Natural killer cell treated with Interleukin-12 subunit alpha and Interleukin-12 subunit beta and Interleukin-15 and Interleukin-18, amount 100 ng/mL, for 72 hours (primary cell): ENCODE data around the gene IQCM. TPM values are rescaled to one million over a fixed set of nuclear protein-coding genes. Genes with fewer than 3 reads are reported as not detected.

Source experiments
- ATAC-seq, 2 donors: fragments of 150-1000 bp; cut with Tn5 transposase in 1 of 2; sonication (Bioruptor Pico), chemical (Tn5 transposase) in 1 of 2; 2 replicates each; pipeline ENCODE4 v1.10.0; 2021
- DNase-seq: peaks from one replicate; pipeline ENCODE4 v3.0.0; 2022; ENCODE audit warnings: low spot score
- H3K27ac Mint-ChIP-seq, 2 donors: 1 replicate in 1 of 2; 2 replicates in 1 of 2; pipeline ENCODE4 v1.8.0; 2022; ENCODE audit warnings: mixed read lengths in 2 of 2, mild to moderate bottlenecking in 1 of 2, moderate library complexity in 1 of 2
- H3K27me3 Mint-ChIP-seq, 2 donors: 1 replicate in 1 of 2; 2 replicates in 1 of 2; pipeline ENCODE4 v1.8.0; 2022; ENCODE audit warnings: mixed read lengths in 2 of 2
- H3K36me3 Mint-ChIP-seq: one replicate; pipeline ENCODE4 v1.8.0; 2022; ENCODE audit warnings: mixed read lengths
- H3K4me1 Mint-ChIP-seq, 2 donors: 1 replicate in 1 of 2; 2 replicates in 1 of 2; pipeline ENCODE4 v1.8.0; 2022; ENCODE audit warnings: low read depth in 2 of 2, mixed read lengths in 2 of 2, mild to moderate bottlenecking in 1 of 2
- H3K4me3 Mint-ChIP-seq: one replicate; pipeline ENCODE4 v1.8.0; 2022; ENCODE audit warnings: mixed read lengths
- H3K9me3 Mint-ChIP-seq: 2 replicates; pipeline ENCODE4 v1.8.0; 2022; ENCODE audit warnings: mixed read lengths
- total RNA-seq, 2 donors: library from RNA; stranded (reverse); gene quantifications; one replicate each; pipeline ENCODE4 v1.2.3, GENCODE V29; 2022

The IQCM gene
- total RNA-seq, 2 donors from 2014 or later = not detected

- H3K4me3 Mint-ChIP-seq = no peak overlapping the region
- no peak for DNase-seq
- H3K27ac Mint-ChIP-seq = no peak overlapping the region
- H3K36me3 Mint-ChIP-seq = no peaks in the 10 kb centered on the region
- no peaks in the 10 kb centered on the region for H3K27me3 Mint-ChIP-seq
- ATAC-seq = no peak
- no peaks in the 10 kb centered on the region for H3K4me1 Mint-ChIP-seq
- H3K9me3 Mint-ChIP-seq = peaks cover 11% of the 10 kb centered on the region
Measured at GRCh38 chr4:149752729-149753128, 62.9 kb downstream of the IQCM start.

- no peaks in the 10 kb centered on the region for H3K4me1 Mint-ChIP-seq
- DNase-seq (no peak), ATAC-seq (no peak)
- H3K9me3 Mint-ChIP-seq = peaks cover 17% of the 10 kb centered on the region
- H3K27me3 Mint-ChIP-seq = no peaks in the 10 kb centered on the region
- H3K4me3 Mint-ChIP-seq = no peak overlapping the region
- peaks cover 4% of the 10 kb centered on the region for H3K36me3 Mint-ChIP-seq
- H3K27ac Mint-ChIP-seq = no peak overlapping the region
Measured at GRCh38 chr4:149751174-149751573, 64.5 kb downstream of the IQCM start.

GRCh38 chr4:149749784-149750183, 65.9 kb downstream of the IQCM start:
- Mint-ChIP-seq H3K4me1 (no peaks in the 10 kb centered on the region), H3K27ac (no peak overlapping the region), H3K36me3 (peaks cover 5% of the 10 kb centered on the region), H3K27me3 (no peaks in the 10 kb centered on the region), H3K9me3 (peaks cover 16% of the 10 kb centered on the region), H3K4me3 (no peak overlapping the region)
- ATAC-seq = no peak
- DNase-seq = no peak

- Mint-ChIP-seq H3K4me3 (no peak overlapping the region), H3K27ac (no peak overlapping the region), H3K27me3 (no peaks in the 10 kb centered on the region), H3K4me1 (no peaks in the 10 kb centered on the region), H3K9me3 (peaks cover 13% of the 10 kb centered on the region), H3K36me3 (peaks cover 5% of the 10 kb centered on the region)
- DNase-seq = no peak
- no peak for ATAC-seq
Measured at GRCh38 chr4:149747646-149748045, 68.0 kb downstream of the IQCM start.

- H3K27me3 Mint-ChIP-seq = no peaks in the 10 kb centered on the region
- H3K27ac Mint-ChIP-seq = no peak overlapping the region
- no peak for DNase-seq
- no peak for ATAC-seq
- peaks cover 9% of the 10 kb centered on the region for H3K9me3 Mint-ChIP-seq
- H3K4me3 Mint-ChIP-seq = no peak overlapping the region
- H3K36me3 Mint-ChIP-seq = peaks cover 5% of the 10 kb centered on the region
- H3K4me1 Mint-ChIP-seq = no peaks in the 10 kb centered on the region
Measured at GRCh38 chr4:149746276-149746675, 69.4 kb downstream of the IQCM start.

- Mint-ChIP-seq H3K4me3 (no peak overlapping the region), H3K36me3 (peaks cover 3% of the 10 kb centered on the region), H3K27ac (no peak overlapping the region), H3K9me3 (peaks cover 4% of the 10 kb centered on the region), H3K27me3 (no peaks in the 10 kb centered on the region), H3K4me1 (no peaks in the 10 kb centered on the region)
- DNase-seq = no peak
- no peak for ATAC-seq
Measured at GRCh38 chr4:149741186-149741831, 74.3 kb downstream of the IQCM start.

- DNase-seq (no peak), ATAC-seq (no peak)
- no peaks in the 10 kb centered on the region for H3K27me3 Mint-ChIP-seq
- H3K9me3 Mint-ChIP-seq = peaks cover 4% of the 10 kb centered on the region
- no peaks in the 10 kb centered on the region for H3K36me3 Mint-ChIP-seq
- H3K4me3 Mint-ChIP-seq = no peak overlapping the region
- no peak overlapping the region for H3K27ac Mint-ChIP-seq
- H3K4me1 Mint-ChIP-seq = no peaks in the 10 kb centered on the region
Measured at GRCh38 chr4:149738156-149738555, 77.5 kb downstream of the IQCM start.

GRCh38 chr4:149735796-149736195, 79.8 kb downstream of the IQCM start:
- no peak for DNase-seq
- H3K36me3 Mint-ChIP-seq = no peaks in the 10 kb centered on the region
- H3K4me1 Mint-ChIP-seq = no peaks in the 10 kb centered on the region
- peaks cover 11% of the 10 kb centered on the region for H3K9me3 Mint-ChIP-seq
- H3K27ac Mint-ChIP-seq = no peak overlapping the region
- no peak for ATAC-seq
- H3K4me3 Mint-ChIP-seq = no peak overlapping the region
- H3K27me3 Mint-ChIP-seq = no peaks in the 10 kb centered on the region

- H3K36me3 Mint-ChIP-seq = peaks cover 5% of the 10 kb centered on the region
- no peaks in the 10 kb centered on the region for H3K27me3 Mint-ChIP-seq
- H3K4me3 Mint-ChIP-seq = no peak overlapping the region
- no peak overlapping the region for H3K27ac Mint-ChIP-seq
- no peaks in the 10 kb centered on the region for H3K4me1 Mint-ChIP-seq
- ATAC-seq (no peak), DNase-seq (no peak)
- H3K9me3 Mint-ChIP-seq = peaks cover 30% of the 10 kb centered on the region
Measured at GRCh38 chr4:149728444-149728843, 87.2 kb downstream of the IQCM start.

GRCh38 chr4:149727663-149728062, 88.0 kb downstream of the IQCM start:
- Mint-ChIP-seq H3K4me3 (no peak overlapping the region), H3K9me3 (peaks cover 30% of the 10 kb centered on the region), H3K36me3 (peaks cover 5% of the 10 kb centered on the region), H3K4me1 (no peaks in the 10 kb centered on the region), H3K27me3 (no peaks in the 10 kb centered on the region), H3K27ac (no peak overlapping the region)
- no peak for DNase-seq
- no peak for ATAC-seq

- H3K4me3 Mint-ChIP-seq = no peak overlapping the region
- peaks cover 20% of the 10 kb centered on the region for H3K9me3 Mint-ChIP-seq
- H3K27me3 Mint-ChIP-seq = no peaks in the 10 kb centered on the region
- ATAC-seq (no peak), DNase-seq (no peak)
- no peaks in the 10 kb centered on the region for H3K4me1 Mint-ChIP-seq
- H3K27ac Mint-ChIP-seq = no peak overlapping the region
- peaks cover 5% of the 10 kb centered on the region for H3K36me3 Mint-ChIP-seq
Measured at GRCh38 chr4:149723065-149723464, 92.6 kb downstream of the IQCM start.

GRCh38 chr4:149719806-149720205, 95.8 kb downstream of the IQCM start:
- no peaks in the 10 kb centered on the region for H3K27me3 Mint-ChIP-seq
- no peak overlapping the region for H3K4me3 Mint-ChIP-seq
- DNase-seq (no peak), ATAC-seq (no peak)
- H3K27ac Mint-ChIP-seq = no peak overlapping the region
- H3K4me1 Mint-ChIP-seq = no peaks in the 10 kb centered on the region
- H3K9me3 Mint-ChIP-seq = peaks cover 11% of the 10 kb centered on the region
- H3K36me3 Mint-ChIP-seq = peaks cover 5% of the 10 kb centered on the region

- H3K4me3 Mint-ChIP-seq = no peak overlapping the region
- DNase-seq (no peak), ATAC-seq (no peak)
- peaks cover 9% of the 10 kb centered on the region for H3K9me3 Mint-ChIP-seq
- no peak overlapping the region for H3K27ac Mint-ChIP-seq
- no peaks in the 10 kb centered on the region for H3K27me3 Mint-ChIP-seq
- H3K36me3 Mint-ChIP-seq = peaks cover 2% of the 10 kb centered on the region
- H3K4me1 Mint-ChIP-seq = no peaks in the 10 kb centered on the region
Measured at GRCh38 chr4:149719357-149719756, 96.3 kb downstream of the IQCM start.

- DNase-seq (no peak), ATAC-seq (no peak)
- Mint-ChIP-seq H3K27ac (no peak overlapping the region), H3K4me3 (no peak overlapping the region), H3K36me3 (no peaks in the 10 kb centered on the region), H3K4me1 (no peaks in the 10 kb centered on the region), H3K9me3 (peaks cover 7% of the 10 kb centered on the region), H3K27me3 (no peaks in the 10 kb centered on the region)
Measured at GRCh38 chr4:149718500-149718899, 97.1 kb downstream of the IQCM start.

GRCh38 chr4:149716728-149717127, 98.9 kb downstream of the IQCM start:
- H3K27me3 Mint-ChIP-seq = no peaks in the 10 kb centered on the region
- H3K36me3 Mint-ChIP-seq = no peaks in the 10 kb centered on the region
- no peak overlapping the region for H3K4me3 Mint-ChIP-seq
- ATAC-seq = no peak
- no peak for DNase-seq
- no peaks in the 10 kb centered on the region for H3K4me1 Mint-ChIP-seq
- no peak overlapping the region for H3K27ac Mint-ChIP-seq
- H3K9me3 Mint-ChIP-seq = peaks cover 11% of the 10 kb centered on the region
